ENCODE results near the gene QTRT2. TPM values are rescaled to one million over a fixed set of nuclear protein-coding genes. Genes with fewer than 3 reads are reported as not detected.

Gene QTRT2
- total and polyA plus RNA-seq, 2 experiments from 2014 or later, result 32.3 to 66.5 TPM

- TF ChIP-seq, protein P1, sequence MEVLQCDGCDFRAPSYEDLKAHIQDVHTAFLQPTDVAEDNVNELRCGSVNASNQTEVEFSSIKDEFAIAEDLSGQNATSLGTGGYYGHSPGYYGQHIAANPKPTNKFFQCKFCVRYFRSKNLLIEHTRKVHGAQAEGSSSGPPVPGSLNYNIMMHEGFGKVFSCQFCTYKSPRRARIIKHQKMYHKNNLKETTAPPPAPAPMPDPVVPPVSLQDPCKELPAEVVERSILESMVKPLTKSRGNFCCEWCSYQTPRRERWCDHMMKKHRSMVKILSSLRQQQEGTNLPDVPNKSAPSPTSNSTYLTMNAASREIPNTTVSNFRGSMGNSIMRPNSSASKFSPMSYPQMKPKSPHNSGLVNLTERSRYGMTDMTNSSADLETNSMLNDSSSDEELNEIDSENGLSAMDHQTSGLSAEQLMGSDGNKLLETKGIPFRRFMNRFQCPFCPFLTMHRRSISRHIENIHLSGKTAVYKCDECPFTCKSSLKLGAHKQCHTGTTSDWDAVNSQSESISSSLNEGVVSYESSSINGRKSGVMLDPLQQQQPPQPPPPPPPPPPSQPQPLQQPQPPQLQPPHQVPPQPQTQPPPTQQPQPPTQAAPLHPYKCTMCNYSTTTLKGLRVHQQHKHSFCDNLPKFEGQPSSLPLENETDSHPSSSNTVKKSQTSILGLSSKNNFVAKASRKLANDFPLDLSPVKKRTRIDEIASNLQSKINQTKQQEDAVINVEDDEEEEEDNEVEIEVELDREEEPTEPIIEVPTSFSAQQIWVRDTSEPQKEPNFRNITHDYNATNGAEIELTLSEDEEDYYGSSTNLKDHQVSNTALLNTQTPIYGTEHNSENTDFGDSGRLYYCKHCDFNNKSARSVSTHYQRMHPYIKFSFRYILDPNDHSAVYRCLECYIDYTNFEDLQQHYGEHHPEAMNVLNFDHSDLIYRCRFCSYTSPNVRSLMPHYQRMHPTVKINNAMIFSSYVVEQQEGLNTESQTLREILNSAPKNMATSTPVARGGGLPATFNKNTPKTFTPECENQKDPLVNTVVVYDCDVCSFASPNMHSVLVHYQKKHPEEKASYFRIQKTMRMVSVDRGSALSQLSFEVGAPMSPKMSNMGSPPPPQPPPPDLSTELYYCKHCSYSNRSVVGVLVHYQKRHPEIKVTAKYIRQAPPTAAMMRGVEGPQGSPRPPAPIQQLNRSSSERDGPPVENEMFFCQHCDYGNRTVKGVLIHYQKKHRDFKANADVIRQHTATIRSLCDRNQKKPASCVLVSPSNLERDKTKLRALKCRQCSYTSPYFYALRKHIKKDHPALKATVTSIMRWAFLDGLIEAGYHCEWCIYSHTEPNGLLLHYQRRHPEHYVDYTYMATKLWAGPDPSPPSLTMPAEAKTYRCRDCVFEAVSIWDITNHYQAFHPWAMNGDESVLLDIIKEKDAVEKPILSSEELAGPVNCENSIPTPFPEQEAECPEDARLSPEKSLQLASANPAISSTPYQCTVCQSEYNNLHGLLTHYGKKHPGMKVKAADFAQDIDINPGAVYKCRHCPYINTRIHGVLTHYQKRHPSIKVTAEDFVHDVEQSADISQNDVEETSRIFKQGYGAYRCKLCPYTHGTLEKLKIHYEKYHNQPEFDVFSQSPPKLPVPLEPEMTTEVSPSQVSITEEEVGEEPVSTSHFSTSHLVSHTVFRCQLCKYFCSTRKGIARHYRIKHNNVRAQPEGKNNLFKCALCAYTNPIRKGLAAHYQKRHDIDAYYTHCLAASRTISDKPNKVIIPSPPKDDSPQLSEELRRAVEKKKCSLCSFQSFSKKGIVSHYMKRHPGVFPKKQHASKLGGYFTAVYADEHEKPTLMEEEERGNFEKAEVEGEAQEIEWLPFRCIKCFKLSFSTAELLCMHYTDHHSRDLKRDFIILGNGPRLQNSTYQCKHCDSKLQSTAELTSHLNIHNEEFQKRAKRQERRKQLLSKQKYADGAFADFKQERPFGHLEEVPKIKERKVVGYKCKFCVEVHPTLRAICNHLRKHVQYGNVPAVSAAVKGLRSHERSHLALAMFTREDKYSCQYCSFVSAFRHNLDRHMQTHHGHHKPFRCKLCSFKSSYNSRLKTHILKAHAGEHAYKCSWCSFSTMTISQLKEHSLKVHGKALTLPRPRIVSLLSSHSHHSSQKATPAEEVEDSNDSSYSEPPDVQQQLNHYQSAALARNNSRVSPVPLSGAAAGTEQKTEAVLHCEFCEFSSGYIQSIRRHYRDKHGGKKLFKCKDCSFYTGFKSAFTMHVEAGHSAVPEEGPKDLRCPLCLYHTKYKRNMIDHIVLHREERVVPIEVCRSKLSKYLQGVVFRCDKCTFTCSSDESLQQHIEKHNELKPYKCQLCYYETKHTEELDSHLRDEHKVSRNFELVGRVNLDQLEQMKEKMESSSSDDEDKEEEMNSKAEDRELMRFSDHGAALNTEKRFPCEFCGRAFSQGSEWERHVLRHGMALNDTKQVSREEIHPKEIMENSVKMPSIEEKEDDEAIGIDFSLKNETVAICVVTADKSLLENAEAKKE (CRISPR knock-in tag; IDR thresholded peaks at IDR 0.05), result no peak
- no peak for TF ChIP-seq ZNF331 (CRISPR knock-in tag; IDR thresholded peaks at IDR 0.05; ENCODE audit: low read depth)
- no peak for TF ChIP-seq ETS1 (IDR thresholded peaks at IDR 0.05)
- TF ChIP-seq CREB1 (CRISPR knock-in tag; IDR thresholded peaks at IDR 0.05; ENCODE audit: low read depth), result no peak
- TF ChIP-seq NANOG (IDR thresholded peaks at IDR 0.05; ENCODE audit: borderline replicate concordance), result no peak
- TF ChIP-seq EZH2 (IDR thresholded peaks at IDR 0.05; ENCODE audit: low read depth, unreplicated experiment), result no peak
Measured at GRCh38 chr3:114081037-114081436, 24.5 kb downstream of the QTRT2 start (continued).

- Histone ChIP-seq H3F3A (replicated peaks; ENCODE audit: low read depth) (no peaks in the 10 kb centered on the region), H3K9me2 (ENCODE audit: insufficient read depth) (no peaks in the 10 kb centered on the region), H3K27me3 (ENCODE audit: insufficient read depth) (no peaks in the 10 kb centered on the region), H3K4me2 (no peak overlapping the region), H3K27ac (ENCODE audit: low read depth) (no peak overlapping the region), H3K4me3 (no peak overlapping the region), H3K36me3 (ENCODE audit: insufficient read depth) (peaks cover 70% of the 10 kb centered on the region), H3K79me2 (replicated peaks; ENCODE audit: insufficient read depth) (peaks cover 10% of the 10 kb centered on the region; the same call in 1 of the 2 replicates), H4K20me1 (replicated peaks; ENCODE audit: insufficient read depth) (peaks cover 6% of the 10 kb centered on the region), H2AFZ (no peak overlapping the region), H3K4me1 (ENCODE audit: insufficient read depth) (no peaks in the 10 kb centered on the region)
- H3K9me3 Mint-ChIP-seq, result no peaks in the 10 kb centered on the region
- peaks cover 96% of the 10 kb centered on the region for H3K36me3 Mint-ChIP-seq (ENCODE audit: low read depth)
- ATAC-seq (no peak), DNase-seq (ENCODE audit: low spot score) (no peak)
- H3K27me3 Mint-ChIP-seq (ENCODE audit: insufficient read depth, low read depth, poor library complexity), result peaks cover 2% of the 10 kb centered on the region
- H3K4me3 Mint-ChIP-seq, result no peak overlapping the region
- H3K4me1 Mint-ChIP-seq, result no peaks in the 10 kb centered on the region
- H3K27ac Mint-ChIP-seq, result no peak overlapping the region
- TF ChIP-seq EZH2phosphoT487 (IDR thresholded peaks at IDR 0.05; ENCODE audit: unreplicated experiment) (no peak), ZNF331 (CRISPR knock-in tag; IDR thresholded peaks at IDR 0.05; ENCODE audit: low read depth) (no peak), NANOG (IDR thresholded peaks at IDR 0.05; ENCODE audit: borderline replicate concordance) (no peak), ZNF114 (CRISPR knock-in tag; IDR thresholded peaks at IDR 0.05) (no peak), CREB1 (CRISPR knock-in tag; IDR thresholded peaks at IDR 0.05; ENCODE audit: low read depth) (no peak), POLR2AphosphoS5 (IDR thresholded peaks at IDR 0.05; ENCODE audit: low read depth) (no peak), EZH2 (IDR thresholded peaks at IDR 0.05; ENCODE audit: low read depth, unreplicated experiment) (no peak), JUNB (IDR thresholded peaks at IDR 0.05; ENCODE audit: unreplicated experiment) (no peak)
- TF ChIP-seq, protein P2, sequence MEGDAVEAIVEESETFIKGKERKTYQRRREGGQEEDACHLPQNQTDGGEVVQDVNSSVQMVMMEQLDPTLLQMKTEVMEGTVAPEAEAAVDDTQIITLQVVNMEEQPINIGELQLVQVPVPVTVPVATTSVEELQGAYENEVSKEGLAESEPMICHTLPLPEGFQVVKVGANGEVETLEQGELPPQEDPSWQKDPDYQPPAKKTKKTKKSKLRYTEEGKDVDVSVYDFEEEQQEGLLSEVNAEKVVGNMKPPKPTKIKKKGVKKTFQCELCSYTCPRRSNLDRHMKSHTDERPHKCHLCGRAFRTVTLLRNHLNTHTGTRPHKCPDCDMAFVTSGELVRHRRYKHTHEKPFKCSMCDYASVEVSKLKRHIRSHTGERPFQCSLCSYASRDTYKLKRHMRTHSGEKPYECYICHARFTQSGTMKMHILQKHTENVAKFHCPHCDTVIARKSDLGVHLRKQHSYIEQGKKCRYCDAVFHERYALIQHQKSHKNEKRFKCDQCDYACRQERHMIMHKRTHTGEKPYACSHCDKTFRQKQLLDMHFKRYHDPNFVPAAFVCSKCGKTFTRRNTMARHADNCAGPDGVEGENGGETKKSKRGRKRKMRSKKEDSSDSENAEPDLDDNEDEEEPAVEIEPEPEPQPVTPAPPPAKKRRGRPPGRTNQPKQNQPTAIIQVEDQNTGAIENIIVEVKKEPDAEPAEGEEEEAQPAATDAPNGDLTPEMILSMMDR (conservative IDR thresholded peaks at IDR 0.05; ENCODE audit: low read depth in 2 of 2), result no peak
- TF ChIP-seq, protein P3, sequence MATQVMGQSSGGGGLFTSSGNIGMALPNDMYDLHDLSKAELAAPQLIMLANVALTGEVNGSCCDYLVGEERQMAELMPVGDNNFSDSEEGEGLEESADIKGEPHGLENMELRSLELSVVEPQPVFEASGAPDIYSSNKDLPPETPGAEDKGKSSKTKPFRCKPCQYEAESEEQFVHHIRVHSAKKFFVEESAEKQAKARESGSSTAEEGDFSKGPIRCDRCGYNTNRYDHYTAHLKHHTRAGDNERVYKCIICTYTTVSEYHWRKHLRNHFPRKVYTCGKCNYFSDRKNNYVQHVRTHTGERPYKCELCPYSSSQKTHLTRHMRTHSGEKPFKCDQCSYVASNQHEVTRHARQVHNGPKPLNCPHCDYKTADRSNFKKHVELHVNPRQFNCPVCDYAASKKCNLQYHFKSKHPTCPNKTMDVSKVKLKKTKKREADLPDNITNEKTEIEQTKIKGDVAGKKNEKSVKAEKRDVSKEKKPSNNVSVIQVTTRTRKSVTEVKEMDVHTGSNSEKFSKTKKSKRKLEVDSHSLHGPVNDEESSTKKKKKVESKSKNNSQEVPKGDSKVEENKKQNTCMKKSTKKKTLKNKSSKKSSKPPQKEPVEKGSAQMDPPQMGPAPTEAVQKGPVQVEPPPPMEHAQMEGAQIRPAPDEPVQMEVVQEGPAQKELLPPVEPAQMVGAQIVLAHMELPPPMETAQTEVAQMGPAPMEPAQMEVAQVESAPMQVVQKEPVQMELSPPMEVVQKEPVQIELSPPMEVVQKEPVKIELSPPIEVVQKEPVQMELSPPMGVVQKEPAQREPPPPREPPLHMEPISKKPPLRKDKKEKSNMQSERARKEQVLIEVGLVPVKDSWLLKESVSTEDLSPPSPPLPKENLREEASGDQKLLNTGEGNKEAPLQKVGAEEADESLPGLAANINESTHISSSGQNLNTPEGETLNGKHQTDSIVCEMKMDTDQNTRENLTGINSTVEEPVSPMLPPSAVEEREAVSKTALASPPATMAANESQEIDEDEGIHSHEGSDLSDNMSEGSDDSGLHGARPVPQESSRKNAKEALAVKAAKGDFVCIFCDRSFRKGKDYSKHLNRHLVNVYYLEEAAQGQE (IDR thresholded peaks at IDR 0.05; ENCODE audit: unreplicated experiment), result no peak
Measured at GRCh38 chr3:114083112-114083511, 26.6 kb downstream of the QTRT2 start.

All from GM23338 (cell line).